Activated CD4-positive, alpha-beta T cell treated with anti-CD3 and anti-CD28 coated beads for 48 hours (primary cell): ENCODE data around the gene TNFSF10.
A peak's percentile ranks its signal among the peaks of the same experiment; 100 is the strongest.
"Not testable (repeated sequence)": the region's sequence is repeated elsewhere in the genome, so short reads cannot be mapped to it uniquely, and the experiment has no call there.

Source experiments
- DNase-seq: peaks from one replicate; pipeline ENCODE4 v3.0.0-alpha.2; 2020

Gene TNFSF10

DNA sequence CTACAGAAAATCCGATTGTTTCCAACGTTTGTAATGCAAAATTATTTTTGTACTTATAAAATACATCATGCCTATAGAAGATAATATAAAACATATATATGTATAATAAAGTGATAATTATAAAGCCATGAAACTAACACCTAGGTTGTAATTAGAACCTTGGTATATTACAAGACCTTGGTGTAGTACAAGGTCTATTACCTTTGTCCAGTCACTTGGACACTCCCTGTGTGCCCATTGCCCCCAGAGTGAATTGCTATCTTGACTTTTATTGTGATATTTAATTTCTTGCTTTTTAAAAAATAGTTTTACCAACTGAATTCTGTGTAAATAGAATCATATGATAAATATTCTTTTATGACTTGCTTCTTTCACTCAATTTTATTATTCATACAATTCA, 20.7 kb upstream of the TNFSF10 start:
- no peak for DNase-seq

DNA sequence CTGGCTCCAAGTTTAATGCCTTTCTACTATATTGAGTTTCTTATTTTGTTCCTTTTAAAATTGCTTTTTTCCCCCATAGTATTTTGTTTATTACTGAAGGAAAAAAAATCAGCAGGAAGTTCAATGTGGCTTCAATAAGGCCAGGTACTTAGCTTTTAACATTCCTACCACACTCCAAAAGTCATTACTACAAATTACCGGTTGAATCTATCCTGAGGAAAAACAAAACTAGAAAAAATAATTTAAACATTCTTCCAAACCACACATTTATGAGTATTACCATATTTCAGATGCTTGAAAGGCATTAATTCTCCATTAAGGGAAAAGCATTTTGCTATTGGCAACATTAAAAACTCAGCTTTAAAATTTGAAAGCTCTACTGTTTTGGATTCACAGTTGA, 20.2 kb upstream of the TNFSF10 start:
- no peak for DNase-seq

DNA sequence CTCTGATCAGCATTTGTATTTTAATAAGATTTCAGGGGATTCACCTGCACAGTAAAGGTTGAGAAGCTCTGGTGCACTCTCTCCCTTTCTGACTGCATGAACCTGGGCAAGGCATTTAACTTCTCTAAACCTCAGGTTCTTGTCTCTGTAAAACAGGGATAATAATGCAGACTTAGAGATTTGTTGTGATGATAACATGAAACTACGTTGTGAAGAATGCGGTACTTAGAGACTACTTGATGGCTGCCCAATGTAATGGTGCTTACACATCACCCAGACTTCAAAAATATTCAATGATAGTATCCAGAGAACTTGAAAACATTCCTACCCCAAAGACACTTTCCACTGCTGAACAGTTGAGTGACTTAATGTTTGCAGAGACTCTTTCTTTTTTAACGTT, 19.8 kb upstream of the TNFSF10 start:
- no peak for DNase-seq

- no peak for DNase-seq
These were observed 18.8 kb upstream of the TNFSF10 start for GRCh38 chr3:172541945-172542488.

DNA sequence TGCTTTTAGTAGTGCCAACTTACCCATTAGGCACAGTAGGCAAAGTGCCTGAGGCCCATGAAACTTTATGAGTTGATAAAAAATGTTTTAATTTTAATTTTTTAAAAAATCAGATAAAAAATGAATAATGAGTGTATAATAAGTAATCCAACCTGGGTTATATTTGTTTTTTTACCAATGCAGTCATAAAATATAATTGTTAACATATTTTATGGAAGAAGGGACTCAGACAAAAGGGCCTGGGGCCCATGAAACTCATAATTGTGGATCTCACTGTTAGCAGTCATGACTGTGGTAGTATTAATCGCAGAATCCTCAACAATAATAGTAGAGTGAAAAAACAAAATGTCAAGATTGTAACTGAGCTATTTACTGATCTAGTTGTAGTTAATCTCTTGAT, 16.8 kb upstream of the TNFSF10 start:
- DNase-seq = no peak

DNA sequence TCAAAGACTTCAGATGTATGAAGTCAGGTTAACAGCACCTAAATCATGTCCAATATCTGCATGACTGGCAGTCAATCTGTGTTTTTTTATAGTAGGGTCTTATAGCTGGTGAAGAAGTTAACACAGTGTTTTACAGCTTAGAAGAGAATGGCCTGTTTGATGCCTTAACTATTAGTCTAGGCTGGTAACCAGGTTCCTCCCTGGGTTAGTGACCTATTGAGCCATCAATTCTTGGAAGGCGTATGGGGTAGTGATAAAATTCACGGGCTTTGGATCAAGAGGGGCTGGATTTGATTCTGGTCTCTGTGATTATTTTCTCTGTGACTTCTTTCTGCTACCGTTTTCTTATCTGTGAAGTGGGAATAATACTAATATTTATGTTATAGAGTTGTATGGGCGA, 16.0 kb upstream of the TNFSF10 start:
- no peak for DNase-seq

- no peak for DNase-seq
These were observed 15.3 kb upstream of the TNFSF10 start for GRCh38 chr3:172538368-172539151.

- DNase-seq = no peak
These were observed 14.4 kb upstream of the TNFSF10 start for GRCh38 chr3:172537507-172538158.

DNA sequence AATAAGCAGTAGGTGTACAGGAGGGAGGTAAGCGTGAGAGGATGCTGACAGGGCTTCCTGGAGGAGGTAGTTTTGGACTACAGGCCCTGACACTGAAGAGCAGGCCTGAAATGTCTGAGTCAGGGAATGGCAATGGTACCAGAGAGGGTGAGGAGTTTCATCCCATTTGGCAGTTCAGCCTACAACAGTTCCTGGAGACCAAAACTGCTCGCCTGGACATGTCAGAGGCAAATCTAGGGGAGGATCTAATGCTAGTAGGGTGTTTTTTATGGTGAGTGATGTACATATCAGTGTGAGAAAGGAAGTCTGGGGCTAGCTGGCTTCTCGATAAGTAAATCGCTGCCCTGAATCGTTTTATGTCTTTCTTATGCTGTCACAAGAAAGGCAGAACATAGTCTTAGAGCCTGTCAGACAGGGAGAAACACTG, 13.8 kb upstream of the TNFSF10 start:
- no peak for DNase-seq

DNA sequence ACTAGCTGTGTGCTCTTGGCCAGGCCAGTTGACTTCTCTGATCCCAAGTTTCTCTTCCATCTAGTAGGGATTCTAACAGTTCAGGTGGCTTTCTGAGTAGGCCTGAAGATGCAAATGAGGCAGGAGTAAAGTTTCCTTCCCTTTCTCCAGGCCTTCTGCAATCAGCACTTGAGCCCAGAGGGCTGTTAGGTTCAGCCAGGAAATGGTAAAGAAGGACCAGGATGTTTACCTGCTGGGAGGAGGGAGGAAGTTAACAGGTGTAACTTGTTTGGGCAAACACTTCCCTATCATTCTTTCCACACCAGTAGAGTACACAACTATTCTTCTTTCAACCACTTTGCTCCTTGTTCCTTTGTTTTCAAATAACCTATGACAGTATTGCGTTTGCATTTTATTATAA, 13.3 kb upstream of the TNFSF10 start:
- no peak for DNase-seq

- no peak for DNase-seq
These were observed 7.3 kb upstream of the TNFSF10 start for GRCh38 chr3:172530566-172530965.

GRCh38 chr3:172530101-172530561, 6.9 kb upstream of the TNFSF10 start:
- DNase-seq = peak; percentile 42

GRCh38 chr3:172528677-172529076, 5.4 kb upstream of the TNFSF10 start:
- DNase-seq = no peak

- DNase-seq = no peak
These were observed 4.1 kb upstream of the TNFSF10 start for GRCh38 chr3:172527306-172527705.

DNA sequence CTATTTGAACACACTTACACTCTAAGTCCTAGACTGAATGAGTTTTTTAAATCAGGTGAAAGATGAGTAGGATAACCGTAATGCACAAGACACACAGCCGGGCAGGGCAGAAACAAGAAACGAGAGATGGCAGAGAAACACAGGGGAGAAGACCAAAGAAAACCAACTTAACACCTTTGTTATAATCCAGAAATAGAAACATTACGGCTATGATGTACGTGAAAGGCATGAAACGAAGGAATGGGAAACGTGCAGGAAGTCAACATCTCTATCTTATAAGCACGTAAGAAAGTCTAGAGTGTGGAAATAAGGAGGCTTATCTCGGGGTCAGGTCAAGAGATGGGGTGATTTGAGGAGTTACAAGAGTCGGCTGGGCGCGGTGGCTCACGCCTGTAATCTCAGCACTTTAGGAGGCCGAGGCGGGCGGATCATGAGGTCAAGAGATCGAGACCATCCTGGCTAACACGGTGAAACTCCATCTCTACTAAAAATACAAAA, 1.9 kb upstream of the TNFSF10 start:
- no peak for DNase-seq

DNA sequence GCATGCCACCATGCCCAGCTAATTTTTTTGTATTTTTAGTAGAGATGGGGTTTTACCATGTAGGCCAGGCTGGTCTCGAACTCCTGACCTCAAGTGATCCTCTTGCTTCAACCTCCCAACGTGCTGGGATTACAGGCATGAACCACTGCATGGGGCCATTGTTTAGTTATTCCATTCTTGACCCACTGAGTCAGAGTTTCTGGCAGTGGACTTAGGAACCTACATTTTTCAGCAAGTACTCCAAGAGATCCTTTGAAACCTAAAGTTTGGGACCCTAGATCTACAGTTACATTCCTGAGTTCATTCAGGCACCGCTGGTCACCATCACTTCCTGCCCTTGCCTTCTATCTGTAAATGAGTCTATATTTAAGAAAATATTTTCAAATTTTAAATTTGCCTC, 1.4 kb upstream of the TNFSF10 start:
- no peak for DNase-seq

- DNase-seq = not testable (repeated sequence)
These were observed 1.1 kb downstream of the TNFSF10 start for GRCh38 chr3:172521837-172522726.

- peak; percentile 46 for DNase-seq
These were observed 2.9 kb downstream of the TNFSF10 start for GRCh38 chr3:172520301-172520831.

- DNase-seq = peak; percentile 15
These were observed 3.5 kb downstream of the TNFSF10 start for GRCh38 chr3:172519740-172520139.

DNA sequence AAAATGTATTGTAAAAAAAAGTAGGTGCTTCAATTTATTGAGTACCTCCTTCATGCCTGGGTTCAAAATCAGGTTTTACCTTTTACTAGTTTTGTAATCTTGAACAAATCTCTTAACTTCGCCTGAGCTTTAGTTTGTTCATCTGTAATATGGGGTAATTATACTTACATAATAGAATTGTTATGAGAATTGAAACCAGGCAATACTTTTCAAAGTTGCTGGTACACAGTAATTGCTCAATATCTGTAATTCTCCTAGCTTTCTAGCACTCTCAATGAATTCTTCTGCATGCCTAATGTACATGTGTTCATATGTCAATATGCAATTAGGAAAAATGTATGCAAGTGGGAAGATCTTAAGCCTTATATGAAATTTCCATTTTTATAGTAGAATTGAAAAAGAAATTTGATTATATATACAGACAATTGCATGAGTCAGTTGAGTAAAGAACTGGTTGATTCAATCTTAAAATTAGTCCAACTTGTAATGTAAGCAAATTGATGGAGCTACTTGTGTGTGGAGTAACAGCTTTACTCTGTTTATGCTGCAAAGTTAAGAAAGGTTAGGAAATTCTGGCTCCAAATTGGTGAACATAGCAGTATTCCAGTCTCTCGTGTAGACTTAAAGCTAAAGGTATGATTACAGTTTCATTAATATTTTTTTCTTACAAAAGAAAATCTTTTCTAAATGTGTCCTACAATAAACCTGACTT, 4.1 kb downstream of the TNFSF10 start:
- DNase-seq = no peak

GRCh38 chr3:172517859-172518466, 5.3 kb downstream of the TNFSF10 start:
- peak; percentile 77 for DNase-seq
